Smooth muscle cell (in vitro differentiated cells): ENCODE results near the gene RFX4. TPM values are rescaled to one million over a fixed set of nuclear protein-coding genes. Genes with fewer than 3 reads are reported as not detected.

Source experiments
- DNase-seq: peaks from one replicate; lab custom pipeline; 2025; ENCODE audit not compliant: unreplicated experiment; lab: John Stamatoyannopoulos, UW
- H2AFZ ChIP-seq: fragments of 200-600 bp; sonication (generic); 2 replicates; pipeline ENCODE4 v1.6.0; 2016; ENCODE audit warnings: antibody characterized with exemption, low read depth, mild to moderate bottlenecking
- H3F3A ChIP-seq: fragments of 200-600 bp; sonication (generic); 2 replicates; pipeline ENCODE4 v1.6.0; 2017; ENCODE audit warnings: antibody characterized with exemption, low read depth
- H3K27ac ChIP-seq: fragments of 200-600 bp; sonication (generic); 2 replicates; pipeline ENCODE4 v1.5.1; 2016; ENCODE audit warnings: low read depth, mild to moderate bottlenecking
- H3K27me3 ChIP-seq: fragments of 200-600 bp; sonication (generic); 2 replicates; pipeline ENCODE4 v1.6.1; 2016; ENCODE audit warnings: low read depth, mild to moderate bottlenecking
- H3K36me3 ChIP-seq: fragments of 200-600 bp; sonication (generic); 2 replicates; pipeline ENCODE4 v1.5.1; 2016; ENCODE audit warnings: low read depth
- H3K4me1 ChIP-seq: fragments of 200-600 bp; sonication (generic); 2 replicates; pipeline ENCODE4 v1.5.1; 2016; ENCODE audit warnings: low read depth
- H3K4me2 ChIP-seq: fragments of 200-600 bp; sonication (generic); 2 replicates; pipeline ENCODE4 v1.6.0; 2016; ENCODE audit warnings: mild to moderate bottlenecking
- H3K4me3 ChIP-seq: fragments of 200-600 bp; sonication (generic); 2 replicates; pipeline ENCODE4 v1.5.1; 2016; ENCODE audit warnings: mild to moderate bottlenecking
- H3K79me2 ChIP-seq: fragments of 200-600 bp; sonication (generic); 2 replicates; pipeline ENCODE4 v1.6.0; 2016; ENCODE audit warnings: low read depth, mild to moderate bottlenecking
- H3K9ac ChIP-seq: fragments of 200-600 bp; sonication (generic); 2 replicates; pipeline ENCODE4 v1.6.0; 2016; ENCODE audit warnings: low read depth
- H3K9me3 ChIP-seq: fragments of 200-600 bp; sonication (generic); replicated peaks from 2 replicates; pipeline ENCODE4 v1.5.1; 2016; ENCODE audit warnings: low read depth
- H4K20me1 ChIP-seq: fragments of 200-600 bp; sonication (generic); 2 replicates; pipeline ENCODE4 v1.6.0; 2016; ENCODE audit warnings: low read depth
- WGBS: methylation state at CpG from one replicate; pipeline ENCODE4 v1.1.7; 2016; ENCODE audit warnings: low lambda C conversion rate; 5-methylcytosine and 5-hydroxymethylcytosine counted together
- polyA plus RNA-seq: library from polyadenylated mRNA; unstranded; fragments of >200 nt; fragmentation: Nextera tagmentation; extraction: Ambion mirVana; gene quantifications from 2 replicates; pipeline ENCODE4 v1.2.1, GENCODE V29; 2016
- total RNA-seq: library from RNA; depleted of rRNA; stranded (reverse); fragments of >200 nt; gene quantifications from 2 replicates; pipeline ENCODE4 v1.2.3, GENCODE V29; 2014
- TF ChIP-seq, protein P1 (sequence below): fragments of 200-600 bp; sonication (generic); IDR thresholded peaks from 2 replicates; pipeline ENCODE4 v1.5.1; 2017; ENCODE audit warnings: borderline replicate concordance, mild to moderate bottlenecking, antibody characterized with exemption; ENCODE audit not compliant: insufficient read depth, poor library complexity, severe bottlenecking

Gene RFX4
- total and polyA plus RNA-seq, 2 experiments from 2014 or later = not detected

DNA sequence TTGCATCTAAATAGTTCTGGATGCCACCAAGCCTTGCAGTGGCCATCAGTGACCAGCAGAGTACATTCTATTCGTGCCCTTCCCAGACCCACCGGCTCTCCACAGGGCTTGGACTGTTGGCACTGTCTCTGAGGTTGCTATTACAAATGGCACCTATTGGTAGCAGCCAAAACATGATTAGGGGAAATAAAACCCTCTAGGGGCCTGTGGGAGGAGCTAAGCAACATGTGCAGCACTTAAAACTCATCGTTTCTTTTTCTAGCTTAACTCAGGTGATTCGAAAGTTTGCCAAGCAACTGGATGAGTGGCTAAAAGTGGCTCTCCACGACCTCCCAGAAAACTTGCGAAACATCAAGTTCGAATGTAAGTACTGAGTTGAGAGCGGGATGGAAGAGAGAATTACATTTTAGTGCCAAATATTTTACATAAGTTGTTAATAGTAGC lies 126.3 kb downstream of the RFX4 start:
- TF ChIP-seq, protein P1, sequence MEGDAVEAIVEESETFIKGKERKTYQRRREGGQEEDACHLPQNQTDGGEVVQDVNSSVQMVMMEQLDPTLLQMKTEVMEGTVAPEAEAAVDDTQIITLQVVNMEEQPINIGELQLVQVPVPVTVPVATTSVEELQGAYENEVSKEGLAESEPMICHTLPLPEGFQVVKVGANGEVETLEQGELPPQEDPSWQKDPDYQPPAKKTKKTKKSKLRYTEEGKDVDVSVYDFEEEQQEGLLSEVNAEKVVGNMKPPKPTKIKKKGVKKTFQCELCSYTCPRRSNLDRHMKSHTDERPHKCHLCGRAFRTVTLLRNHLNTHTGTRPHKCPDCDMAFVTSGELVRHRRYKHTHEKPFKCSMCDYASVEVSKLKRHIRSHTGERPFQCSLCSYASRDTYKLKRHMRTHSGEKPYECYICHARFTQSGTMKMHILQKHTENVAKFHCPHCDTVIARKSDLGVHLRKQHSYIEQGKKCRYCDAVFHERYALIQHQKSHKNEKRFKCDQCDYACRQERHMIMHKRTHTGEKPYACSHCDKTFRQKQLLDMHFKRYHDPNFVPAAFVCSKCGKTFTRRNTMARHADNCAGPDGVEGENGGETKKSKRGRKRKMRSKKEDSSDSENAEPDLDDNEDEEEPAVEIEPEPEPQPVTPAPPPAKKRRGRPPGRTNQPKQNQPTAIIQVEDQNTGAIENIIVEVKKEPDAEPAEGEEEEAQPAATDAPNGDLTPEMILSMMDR = no peak
- H3K79me2 ChIP-seq = no peaks in the 10 kb centered on the region
- no peak overlapping the region for H3K9ac ChIP-seq
- H3K27me3 ChIP-seq = no peaks in the 10 kb centered on the region
- H3K4me3 ChIP-seq = no peak overlapping the region
- no peak overlapping the region for H3K27ac ChIP-seq
- H3F3A ChIP-seq = no peaks in the 10 kb centered on the region
- H3K4me1 ChIP-seq = peaks cover 28% of the 10 kb centered on the region
- H3K4me2 ChIP-seq = no peak overlapping the region
- no peak for DNase-seq
- H4K20me1 ChIP-seq = no peaks in the 10 kb centered on the region
- no peaks in the 10 kb centered on the region for H3K9me3 ChIP-seq
- H3K36me3 ChIP-seq = no peaks in the 10 kb centered on the region
- no peak overlapping the region for H2AFZ ChIP-seq
- WGBS = 87% methylated on average over 8 of the region's 8 CpGs

DNA sequence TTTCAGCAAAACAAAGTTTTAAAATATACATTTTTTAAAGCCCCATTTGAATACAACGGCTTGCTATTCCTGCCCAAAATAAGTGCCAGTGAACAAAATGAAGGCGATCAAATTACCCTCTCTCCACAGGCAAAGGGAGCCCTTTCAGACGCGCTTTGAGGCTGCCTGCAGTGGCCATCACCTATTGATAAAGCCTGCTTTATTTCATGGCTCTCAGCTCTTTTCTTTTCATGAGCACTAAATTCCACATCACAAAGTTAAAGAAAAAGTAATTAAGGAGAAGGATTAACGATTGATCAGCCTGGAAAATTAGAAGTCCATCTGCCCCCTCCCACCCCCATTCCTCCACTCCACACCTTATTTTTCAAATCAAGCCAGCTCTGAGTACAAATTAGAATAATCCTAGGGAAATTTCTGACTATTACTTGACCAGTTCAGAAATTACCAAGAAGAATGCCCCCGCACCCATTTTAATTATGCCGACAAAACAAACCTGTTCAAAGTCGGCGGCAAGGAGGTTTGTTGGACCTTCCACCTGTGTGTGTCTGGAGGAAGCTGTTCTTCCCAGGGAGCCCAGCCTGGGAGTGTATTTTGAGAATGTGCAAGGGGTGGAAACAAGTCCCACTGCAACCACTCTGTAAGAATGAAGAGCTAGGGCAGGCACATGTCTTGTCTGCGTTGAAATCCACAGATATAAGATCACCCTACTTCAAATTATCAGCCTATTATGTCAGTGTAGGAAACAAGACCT lies 127.5 kb downstream of the RFX4 start:
- H3K36me3 ChIP-seq = no peaks in the 10 kb centered on the region
- no peaks in the 10 kb centered on the region for H3K79me2 ChIP-seq
- 71% methylated on average over 10 of the region's 10 CpGs for WGBS
- no peak overlapping the region for H3K4me2 ChIP-seq
- no peak overlapping the region for H3K27ac ChIP-seq
- peaks cover 28% of the 10 kb centered on the region for H3K4me1 ChIP-seq
- no peaks in the 10 kb centered on the region for H4K20me1 ChIP-seq
- no peak overlapping the region for H3K9ac ChIP-seq
- no peak overlapping the region for H2AFZ ChIP-seq
- no peaks in the 10 kb centered on the region for H3F3A ChIP-seq
- H3K4me3 ChIP-seq = no peak overlapping the region
- no peaks in the 10 kb centered on the region for H3K27me3 ChIP-seq
- TF ChIP-seq, protein P1 = no peak
- no peak for DNase-seq
- H3K9me3 ChIP-seq = no peaks in the 10 kb centered on the region

DNA sequence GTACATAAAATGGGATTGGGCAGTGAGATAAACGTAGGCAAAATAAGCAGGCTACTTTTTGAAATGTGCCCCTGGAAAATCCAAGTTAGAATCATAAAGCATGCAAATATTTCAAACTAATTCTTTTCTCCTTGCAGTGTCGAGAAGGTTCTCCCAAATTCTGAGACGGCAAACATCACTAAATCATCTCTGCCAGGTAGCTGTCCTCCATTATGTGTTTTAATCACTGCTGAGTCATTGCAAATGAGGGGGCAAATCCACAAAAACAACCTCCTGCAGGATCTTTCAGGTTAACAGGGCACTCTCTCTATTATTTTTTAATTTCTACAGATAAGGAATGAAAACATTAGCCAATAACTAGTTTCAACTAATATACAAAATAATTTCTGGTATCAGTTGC lies 128.5 kb downstream of the RFX4 start:
- Histone ChIP-seq H3F3A (no peaks in the 10 kb centered on the region), H3K4me3 (no peak overlapping the region)
- WGBS = 59% methylated on average over 3 of the region's 3 CpGs

More for the DNA sequence above, 128.5 kb downstream of the RFX4 start:
- Histone ChIP-seq H3K4me2 (no peak overlapping the region), H3K27ac (no peak overlapping the region), H3K9me3 (no peaks in the 10 kb centered on the region), H3K36me3 (no peaks in the 10 kb centered on the region), H3K9ac (no peak overlapping the region), H2AFZ (no peak overlapping the region), H4K20me1 (no peaks in the 10 kb centered on the region), H3K79me2 (no peaks in the 10 kb centered on the region), H3K27me3 (no peaks in the 10 kb centered on the region), H3K4me1 (peaks cover 28% of the 10 kb centered on the region)
- TF ChIP-seq, protein P1 = no peak
- DNase-seq = no peak
